IPS DF 4.7 (cell line): ENCODE measurements around the gene LGI1.

Experiments
- DNase-seq: peaks from one replicate; pipeline ENCODE4 v3.0.0-alpha.2; 2013; ENCODE audit warnings: low spot score; ENCODE audit errors: extremely low read depth

Gene LGI1

DNA sequence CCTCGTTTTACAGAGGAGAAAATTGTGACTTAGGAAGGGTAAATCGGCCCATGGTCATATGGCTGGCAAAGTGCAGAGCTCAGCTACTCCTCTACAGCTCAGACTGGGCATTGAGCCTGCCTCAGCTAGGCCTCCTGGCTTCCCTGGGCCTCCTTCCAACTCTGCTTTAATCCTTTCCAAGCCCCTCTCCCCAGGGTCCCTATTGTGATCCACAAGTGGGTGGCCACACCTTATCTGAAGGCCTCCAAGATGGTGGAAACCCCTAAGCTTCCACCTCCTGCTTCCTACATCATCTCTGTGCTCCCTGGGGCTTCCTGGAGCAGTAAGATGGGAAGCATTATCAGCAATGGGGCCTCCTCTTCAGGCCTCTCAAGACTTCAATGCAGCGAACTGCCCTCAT is 3.0 kb upstream of the LGI1 start:
- DNase-seq, result no peak

GRCh38 chr10:93755443-93756116 is 2.2 kb upstream of the LGI1 start:
- DNase-seq, result no peak

DNA sequence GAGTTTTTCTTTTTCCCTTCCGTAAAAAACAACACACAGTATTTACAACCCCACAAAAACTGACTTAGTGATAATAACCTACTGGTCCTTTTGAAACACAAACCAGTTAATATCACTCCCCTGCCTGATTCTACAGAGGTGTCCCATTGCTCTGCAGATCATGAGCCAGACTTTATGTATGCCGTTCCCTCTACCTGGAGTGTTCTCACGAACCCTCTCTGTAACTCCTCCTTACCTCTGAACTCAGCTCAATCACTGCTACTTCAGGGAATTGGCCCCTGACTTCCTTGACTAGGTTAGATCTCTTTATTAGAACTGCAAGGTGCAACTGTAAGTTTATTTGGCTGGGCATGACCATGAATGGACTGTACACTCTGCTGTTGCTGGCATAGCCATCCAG is 1.6 kb upstream of the LGI1 start:
- DNase-seq, result no peak

GRCh38 chr10:93757136-93757535 is 600 bp upstream of the LGI1 start:
- no peak for DNase-seq

- no peak for DNase-seq
These were observed 761 bp downstream of the LGI1 start for GRCh38 chr10:93758508-93758885.

DNA sequence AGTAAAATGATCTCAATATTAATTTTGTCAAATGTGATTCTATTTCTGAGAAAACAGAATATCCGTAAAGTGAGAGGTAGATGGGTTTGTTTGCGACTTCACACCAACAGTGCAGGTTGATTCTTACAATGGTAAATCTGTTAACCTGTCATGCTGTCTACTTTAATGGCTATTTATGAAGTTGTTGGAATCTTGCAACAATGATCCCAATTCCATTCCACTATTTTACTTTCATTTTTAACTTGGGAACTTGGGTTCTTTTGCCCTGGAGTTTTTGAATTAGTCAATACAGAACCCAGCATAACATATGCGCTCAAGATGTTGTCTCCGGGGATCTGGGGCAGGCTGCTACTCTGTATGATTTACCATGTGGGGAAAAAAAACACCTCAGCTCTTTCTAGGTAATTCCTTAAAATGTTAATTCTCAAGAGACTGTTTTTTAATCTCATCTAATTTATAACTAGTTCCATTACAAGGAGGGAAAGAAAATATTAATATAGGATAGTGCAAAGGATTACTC is 1.2 kb downstream of the LGI1 start:
- DNase-seq, result no peak

DNA sequence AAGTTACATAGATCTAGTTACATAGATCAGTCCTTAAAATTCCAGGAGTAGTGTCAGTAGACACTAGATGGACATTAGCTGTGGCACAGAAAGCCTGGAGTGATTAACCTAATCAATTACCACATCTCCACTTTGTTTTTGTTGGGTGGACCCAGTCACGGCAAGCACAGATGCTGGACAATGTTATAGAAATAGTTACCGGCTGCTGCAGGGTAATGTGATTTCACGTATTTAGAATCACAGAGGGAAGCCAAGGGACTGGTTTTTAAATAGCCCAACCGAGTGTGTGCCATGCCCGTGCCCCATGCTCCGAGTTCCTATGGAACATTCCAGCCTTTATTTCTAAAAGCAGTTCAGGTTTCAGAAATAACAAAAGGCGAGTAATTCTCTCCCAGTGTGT is 2.8 kb downstream of the LGI1 start:
- no peak for DNase-seq

DNA sequence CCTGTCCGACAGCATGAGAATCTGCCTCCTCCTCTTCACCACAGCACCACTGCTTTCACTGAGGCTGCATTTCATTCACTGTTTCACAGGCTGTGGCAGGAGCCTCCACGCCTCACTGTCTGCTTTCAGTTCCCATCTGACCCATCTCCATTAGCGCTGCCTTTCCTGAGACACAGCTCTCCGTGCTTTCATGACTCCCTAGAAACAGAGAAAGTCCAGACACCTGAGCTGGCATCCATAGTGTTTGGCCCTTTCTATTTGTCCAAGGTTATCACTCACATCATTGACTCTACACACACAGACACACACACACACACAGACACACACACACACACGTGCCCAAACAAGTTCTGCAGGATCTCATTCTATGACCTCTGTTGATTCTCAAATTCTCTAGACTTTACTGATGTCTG is 5.2 kb downstream of the LGI1 start:
- no peak for DNase-seq

- DNase-seq, result no peak
These were observed 9.2 kb downstream of the LGI1 start for GRCh38 chr10:93766918-93767317.

DNA sequence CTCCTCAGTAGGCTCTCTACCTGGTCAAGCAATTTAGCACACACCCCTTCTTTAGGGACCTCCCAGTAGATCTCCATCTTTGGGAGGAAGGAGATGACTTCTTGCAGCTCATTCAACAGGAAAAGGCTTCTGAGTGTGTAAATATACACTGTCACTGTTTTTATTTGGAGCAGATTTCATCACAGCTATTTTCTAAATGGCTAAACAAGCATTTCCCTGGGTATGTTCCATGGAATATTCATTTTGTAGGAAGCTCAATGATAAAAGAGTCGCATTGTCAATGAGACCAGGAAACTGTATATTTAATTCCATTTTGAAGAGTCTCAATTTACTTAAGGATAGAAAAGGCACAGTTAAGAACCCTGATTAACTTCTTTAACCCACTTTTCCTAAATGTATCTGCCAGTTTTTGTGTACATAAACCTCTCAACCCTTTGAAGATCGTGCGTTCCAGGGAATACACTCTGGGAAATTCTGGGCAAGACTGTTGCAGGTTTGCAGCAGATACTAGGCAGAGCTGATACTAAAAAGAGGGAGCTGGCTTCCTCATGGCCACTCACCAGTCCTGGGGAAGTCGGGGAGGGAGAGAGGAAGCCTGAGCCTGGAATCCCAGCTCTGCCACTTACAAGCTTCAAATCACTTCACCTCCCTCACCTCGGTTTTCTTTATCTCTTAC is 10.1 kb downstream of the LGI1 start:
- DNase-seq, result no peak

- no peak for DNase-seq
These were observed 11.2 kb downstream of the LGI1 start for GRCh38 chr10:93768892-93769291.

DNA sequence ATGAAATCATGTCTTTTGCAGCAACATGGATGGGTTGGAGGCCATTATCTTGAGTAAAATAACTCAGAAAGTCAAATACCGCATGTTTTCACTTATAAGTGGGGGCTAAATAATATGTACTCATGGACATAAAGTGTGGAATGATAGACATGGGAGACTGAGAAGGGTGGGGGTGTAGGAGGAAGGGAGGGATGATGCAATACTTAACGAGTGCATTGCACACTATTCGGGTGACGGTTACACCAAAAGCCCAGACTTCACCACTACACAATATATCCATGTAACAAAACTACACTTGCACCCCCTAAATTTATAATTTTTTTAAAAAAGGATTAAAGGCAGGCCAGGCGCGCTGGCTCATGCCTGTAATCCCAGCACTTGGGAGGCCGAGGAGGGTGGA is 13.6 kb downstream of the LGI1 start:
- no peak for DNase-seq

DNA sequence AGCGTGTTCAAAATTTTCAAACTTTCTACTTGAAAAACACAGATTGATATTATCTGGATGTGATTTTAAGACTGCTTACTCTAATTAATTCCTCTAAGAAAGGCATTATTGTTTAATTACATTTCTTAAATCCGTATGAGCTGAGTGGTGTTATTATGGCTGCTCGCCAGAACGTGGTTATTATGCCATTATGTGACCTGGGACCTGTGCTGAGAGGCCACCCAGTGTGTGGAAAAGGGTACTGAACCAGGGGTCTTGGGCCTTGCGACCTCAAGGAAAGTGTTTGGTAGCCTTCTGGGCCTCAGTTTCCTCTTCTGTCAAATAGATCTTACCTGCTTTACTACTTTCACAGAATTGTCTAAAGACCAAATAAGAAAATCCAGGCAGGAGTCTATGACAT is 15.4 kb downstream of the LGI1 start:
- DNase-seq, result no peak

GRCh38 chr10:93773705-93774104 is 16.0 kb downstream of the LGI1 start:
- DNase-seq, result no peak

GRCh38 chr10:93775356-93775755 is 17.6 kb downstream of the LGI1 start:
- no peak for DNase-seq

DNA sequence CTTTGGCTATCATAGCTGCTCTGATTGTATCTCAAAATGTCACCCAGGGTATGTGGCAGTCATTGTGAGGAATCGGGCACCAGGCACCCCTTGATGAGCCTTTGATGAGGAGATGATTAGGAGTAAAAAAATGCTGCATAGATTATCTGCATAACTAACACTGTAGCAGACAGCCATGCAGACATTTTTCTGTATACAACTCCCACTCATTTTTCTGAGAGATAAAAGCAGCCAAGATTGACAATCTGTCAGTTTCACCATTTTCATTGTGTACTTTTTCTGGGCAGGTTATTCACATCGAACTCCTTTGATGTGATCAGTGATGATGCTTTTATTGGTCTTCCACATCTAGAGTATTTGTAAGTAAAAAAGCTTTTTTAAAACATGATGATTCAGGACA is 19.4 kb downstream of the LGI1 start:
- no peak for DNase-seq

DNA sequence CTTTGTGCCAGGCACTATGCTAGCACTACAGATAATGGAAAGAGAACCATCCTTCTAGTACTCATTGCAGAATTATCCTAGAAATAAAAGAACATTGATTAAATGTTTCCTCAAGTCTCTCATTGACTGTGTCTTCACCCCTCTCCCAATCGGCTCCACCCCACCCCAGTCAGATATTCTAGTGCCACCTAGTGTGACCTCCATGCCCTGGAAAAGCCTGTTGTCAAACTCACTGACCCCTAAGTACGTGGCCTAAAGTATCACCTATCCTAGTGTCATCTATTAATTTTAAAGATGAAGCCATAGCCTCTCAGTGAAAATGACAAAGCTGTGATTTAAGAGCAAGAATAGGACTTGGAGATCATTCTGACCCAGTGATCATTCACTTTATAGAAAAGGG is 26.3 kb downstream of the LGI1 start:
- no peak for DNase-seq

DNA sequence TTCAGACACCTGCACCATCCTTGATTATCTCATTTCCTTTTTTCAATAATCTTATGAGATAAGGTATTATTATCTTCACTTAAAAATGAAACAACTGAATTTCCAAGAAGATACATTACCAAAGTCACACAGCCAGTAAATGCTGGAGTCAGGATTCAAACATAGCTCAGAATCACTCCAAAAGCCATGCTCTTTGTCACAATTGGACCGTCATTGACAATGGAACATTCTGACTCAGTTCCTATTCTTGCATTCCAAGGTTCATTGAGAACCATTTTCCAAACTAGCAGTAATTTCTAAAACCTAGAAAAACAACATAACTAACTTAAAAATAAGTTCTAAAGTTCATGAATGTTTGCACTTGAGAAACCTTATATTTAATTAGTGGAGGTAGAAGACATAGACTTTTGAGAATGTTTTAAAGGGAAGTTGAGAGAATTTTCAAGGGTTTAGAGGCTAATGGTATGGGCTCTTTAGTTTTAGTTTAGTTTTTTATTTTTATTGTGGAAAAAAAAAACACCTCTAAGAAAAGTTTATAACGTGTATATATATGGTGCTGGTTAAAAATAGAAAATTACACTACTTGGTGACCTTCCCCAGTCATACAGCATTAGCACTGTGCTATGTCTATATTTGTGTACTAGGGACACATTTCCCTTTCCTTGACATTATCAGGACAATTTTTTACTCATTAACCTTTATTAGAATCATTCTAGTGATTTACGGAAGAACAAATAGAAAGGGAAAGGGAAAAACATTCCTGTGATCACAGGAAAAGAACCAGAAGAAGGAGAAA is 30.9 kb downstream of the LGI1 start:
- no peak for DNase-seq

DNA sequence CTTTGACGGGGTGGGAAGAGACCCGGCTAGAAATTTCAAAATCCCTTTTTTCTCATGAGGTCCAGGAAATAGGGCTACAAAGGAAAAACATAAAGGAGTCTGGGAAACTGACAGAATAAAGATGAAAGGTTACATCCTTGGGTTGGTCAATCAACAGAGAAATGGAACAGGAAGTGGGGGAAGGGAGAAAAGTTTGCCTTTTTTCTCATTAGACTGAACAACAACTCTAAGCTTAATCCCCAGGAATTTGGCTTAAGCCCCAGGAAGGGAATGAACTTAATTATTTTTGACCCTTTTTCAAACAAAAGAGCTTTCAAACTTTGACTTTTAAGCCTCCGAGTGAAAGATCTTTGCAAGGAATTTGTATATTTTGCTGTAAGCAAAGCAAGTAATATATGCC is 32.7 kb downstream of the LGI1 start:
- DNase-seq, result no peak

GRCh38 chr10:93796167-93796566 is 38.4 kb downstream of the LGI1 start:
- DNase-seq, result no peak

GRCh38 chr10:93797825-93798224 is 40.1 kb downstream of the LGI1 start:
- no peak for DNase-seq

DNA sequence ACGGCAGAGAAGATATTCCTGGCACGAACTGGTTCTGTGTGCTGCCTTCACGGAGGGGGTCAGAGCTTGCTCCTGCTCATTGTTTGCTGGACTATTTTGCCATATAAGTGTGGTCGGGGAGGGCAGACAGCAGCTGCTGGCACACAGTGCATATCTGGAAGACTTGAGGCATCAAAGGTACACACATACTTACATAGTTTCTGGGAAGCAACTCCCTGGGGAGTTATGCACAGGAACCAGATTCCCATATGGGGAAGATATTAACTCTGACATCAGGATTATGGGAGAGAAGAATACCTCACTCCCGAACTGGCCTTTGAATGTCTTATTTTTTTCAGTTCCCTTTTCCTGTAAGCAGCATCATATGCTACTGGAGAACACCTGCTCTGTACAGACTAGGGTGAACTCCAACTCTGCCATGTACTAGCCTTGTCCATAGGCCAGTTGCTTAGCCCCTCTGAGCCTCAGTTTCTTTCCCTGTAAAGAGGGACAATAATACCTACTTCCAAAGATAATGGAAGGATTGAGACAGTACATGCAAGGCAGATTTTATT is 41.5 kb downstream of the LGI1 start:
- DNase-seq, result no peak
